Hindlimb muscle (tissue), 1 donor: Measurements from ENCODE around the gene CLMN. TPM values are rescaled to one million over a fixed set of nuclear protein-coding genes. Genes with fewer than 3 reads are reported as not detected.

ENCODE experiments used
- DNase-seq: peaks from one replicate; pipeline ENCODE4 v3.0.0-alpha.2; 2013
- polyA plus RNA-seq: library from polyadenylated mRNA; unstranded; fragments of 120-200 nt; gene quantifications from one replicate; pipeline ENCODE4 v1.2.1, GENCODE V29; 2013; ENCODE audit not compliant: insufficient read length

CLMN gene
- polyA plus RNA-seq, 1 donor, result 3.1 TPM

DNA sequence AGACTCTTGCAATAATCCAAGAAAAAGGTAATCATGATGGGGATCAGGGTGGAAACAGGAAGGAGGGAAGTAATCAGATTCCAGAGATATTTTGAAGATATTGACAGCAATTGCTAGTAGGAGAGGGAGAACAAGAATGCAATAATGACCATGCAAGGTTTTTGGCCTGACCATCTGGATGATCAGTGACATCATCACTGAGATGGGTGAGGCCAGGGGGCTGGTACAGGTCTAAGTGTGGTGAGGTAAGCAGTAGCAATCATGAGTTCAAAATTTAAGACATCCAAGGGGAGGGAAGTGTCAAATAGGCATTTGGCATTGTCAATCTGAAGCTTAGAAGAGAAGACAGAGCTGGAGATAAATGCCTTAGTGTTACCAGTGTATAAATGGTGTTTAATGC is 24.8 kb upstream of the CLMN start:
- no peak for DNase-seq

DNA sequence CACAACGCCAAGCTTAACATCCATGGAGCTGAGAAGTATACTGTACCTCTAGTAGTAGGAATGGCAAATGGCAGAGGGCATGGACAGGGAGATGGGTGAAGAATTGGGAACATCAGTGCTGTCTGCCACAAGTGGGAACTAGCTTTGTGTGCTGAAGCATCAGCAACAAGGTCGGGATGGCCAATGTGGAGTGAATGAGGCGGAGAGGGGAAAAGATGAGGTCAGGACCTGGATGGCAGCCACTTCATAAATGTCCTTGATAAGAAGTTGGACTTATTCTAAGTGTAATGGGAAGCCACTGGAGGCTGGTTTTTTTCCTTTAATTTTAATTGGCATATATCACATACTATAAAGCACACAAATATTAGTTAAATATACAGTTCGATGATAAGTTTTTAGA is 21.9 kb upstream of the CLMN start:
- no peak for DNase-seq

DNA sequence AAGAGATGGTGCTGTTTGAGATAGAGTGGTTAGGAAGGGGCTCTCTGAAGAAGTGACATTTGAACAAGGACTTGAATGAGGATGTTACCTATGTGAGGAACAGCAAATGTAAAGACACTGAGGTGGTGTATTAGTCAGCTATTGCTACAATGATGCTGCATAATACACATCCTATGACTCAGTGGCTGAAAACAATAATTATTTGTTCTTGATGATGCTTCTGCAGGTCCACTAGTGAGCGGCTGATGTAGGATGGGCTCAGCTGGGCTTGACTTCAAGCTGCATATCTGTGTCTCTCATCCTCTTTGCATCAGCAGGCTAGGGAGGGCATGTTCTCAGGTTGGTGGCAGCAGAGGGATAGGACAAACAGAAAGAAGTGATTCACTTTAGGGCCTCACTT is 21.4 kb upstream of the CLMN start:
- DNase-seq, result no peak

DNA sequence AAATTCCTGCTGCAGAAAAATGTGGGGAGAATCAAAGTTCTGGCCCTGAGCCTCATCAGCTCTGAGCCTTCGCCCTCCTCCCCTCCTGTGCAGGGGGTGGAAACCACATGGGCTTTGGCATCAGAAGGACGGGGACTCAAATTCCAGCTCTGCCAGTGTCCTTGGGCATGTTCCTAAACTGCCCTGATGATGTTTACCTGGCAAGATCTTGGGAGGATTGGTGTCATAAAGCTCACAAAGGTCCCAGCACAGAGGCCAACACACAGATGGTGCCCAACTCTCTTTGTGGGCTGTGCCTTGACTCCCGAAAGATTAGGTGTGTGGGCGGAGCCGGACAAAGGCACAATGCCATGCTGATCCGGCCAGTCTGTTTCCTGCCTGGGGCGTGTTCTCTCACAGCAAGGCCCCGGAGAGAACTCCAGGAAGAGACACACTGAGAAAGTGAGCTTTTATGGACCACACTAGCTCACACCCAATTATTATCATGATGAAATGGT is 20.5 kb upstream of the CLMN start:
- DNase-seq, result no peak

DNA sequence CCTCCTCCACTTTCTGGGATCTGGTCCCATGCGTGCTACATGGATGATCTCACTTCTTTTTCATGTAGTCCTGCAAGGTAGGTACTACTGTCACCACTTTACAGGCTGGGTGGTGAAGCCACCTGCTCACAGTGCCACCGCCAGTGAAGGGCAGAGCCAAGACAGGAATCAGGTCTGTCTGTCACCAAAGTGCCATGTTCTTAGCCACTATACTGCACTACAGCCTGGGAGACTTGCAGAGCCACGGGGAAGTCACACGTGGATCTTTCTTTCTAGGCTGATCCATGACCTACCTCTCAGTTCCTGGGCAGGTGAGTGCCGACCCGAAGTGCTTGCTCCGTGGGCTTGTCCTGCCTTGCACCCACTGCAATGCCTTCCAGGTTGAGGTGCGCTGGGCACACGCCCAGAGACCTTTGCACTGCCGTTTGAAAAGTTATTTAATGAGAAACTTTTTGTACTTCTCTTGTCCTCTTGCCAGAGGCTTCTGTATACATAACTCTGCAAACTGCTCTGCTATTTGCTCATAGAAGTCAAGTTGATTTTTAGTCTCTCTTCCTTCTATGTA is 19.7 kb upstream of the CLMN start:
- no peak for DNase-seq

DNA sequence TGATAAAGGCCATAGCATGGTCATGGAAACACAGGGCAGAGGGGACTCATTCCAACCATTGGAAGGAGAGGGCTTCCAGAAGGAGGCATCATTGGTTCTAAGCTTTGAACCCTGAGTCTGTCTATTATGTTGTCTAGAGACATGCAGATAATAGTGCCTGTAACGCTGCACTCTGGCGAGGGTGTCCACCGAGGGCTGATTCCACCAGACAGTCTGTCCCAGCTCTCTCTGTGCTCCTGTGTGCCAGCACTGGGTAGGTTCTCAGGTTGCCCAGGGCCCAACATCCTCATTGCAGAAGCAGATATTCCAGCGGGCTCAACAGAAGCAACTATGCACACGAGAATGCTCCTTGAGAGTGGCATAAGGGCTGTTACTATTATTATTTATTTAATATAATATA is 18.7 kb upstream of the CLMN start:
- no peak for DNase-seq

DNA sequence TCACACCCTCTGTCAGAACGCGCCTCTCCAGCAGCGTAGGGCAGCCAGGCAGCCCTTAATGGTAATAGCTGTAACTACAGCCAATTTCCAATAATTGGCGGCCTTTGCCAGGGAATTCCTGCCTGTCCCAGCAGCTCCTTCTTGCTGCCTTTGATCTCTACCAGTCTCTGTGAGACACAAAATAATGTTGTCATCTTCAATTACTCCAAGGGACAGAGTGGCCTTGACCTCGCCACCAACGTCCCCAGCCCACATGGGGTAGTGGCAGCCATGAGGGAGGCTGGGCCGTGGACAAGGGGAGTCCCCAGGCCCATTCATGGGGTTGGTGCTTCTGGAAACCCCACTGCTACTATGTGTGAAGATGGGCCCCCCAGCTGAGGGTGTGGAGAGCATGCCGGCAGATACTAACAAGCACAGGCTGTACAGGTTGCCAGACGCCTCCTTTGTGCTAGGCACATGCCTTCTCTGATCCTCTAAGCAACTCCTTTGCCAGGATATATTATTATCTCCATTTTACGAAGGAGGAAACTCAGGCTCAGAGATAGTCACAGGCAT is 17.4 kb upstream of the CLMN start:
- DNase-seq, result no peak

DNA sequence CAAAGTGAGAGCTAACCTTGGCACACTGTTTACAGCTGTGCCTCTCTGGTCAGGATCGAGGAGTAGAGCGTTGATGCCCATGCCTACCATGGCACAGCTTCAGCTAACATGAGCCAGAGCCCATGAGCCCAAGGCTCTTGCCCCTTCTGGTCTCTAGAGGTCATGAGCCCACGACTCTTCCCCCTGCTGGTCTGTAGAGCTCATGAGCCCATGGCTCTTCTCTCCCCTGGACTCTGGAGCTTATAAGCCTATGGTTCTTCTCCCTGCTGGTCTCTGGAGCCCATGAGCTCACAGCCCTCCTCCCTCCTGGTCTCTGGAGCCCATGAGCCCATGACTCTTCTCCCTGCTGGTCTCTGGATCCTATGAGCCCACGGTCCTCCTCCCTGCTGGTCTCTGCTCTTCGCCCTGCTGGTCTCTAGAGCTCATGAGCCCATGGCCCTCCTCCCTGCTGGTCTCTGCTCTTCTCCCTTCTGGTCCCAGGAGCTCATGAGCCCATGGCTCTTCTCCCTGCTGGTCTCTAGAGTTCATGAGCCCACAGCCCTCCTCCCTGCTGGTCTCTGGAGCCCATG is 16.6 kb upstream of the CLMN start:
- DNase-seq, result no peak

DNA sequence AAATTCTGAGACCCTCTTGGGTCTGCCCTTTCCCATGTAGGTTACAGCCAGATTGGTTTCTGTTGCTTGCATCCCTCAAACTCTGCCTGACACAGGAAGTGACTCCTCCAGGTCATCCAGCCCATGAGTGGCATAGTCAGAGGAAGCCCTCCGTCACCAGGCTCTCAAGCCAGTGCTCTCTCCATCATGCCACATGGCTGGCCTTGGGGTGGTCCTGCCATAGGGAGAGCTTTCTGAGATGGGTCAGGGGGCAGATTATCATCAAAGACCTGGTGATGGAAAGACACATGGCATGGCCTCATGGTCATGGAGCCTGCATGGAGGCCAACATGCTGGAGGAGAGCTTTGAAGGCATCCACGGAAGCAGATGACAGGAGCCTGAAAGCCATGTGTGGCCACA is 15.4 kb upstream of the CLMN start:
- no peak for DNase-seq

DNA sequence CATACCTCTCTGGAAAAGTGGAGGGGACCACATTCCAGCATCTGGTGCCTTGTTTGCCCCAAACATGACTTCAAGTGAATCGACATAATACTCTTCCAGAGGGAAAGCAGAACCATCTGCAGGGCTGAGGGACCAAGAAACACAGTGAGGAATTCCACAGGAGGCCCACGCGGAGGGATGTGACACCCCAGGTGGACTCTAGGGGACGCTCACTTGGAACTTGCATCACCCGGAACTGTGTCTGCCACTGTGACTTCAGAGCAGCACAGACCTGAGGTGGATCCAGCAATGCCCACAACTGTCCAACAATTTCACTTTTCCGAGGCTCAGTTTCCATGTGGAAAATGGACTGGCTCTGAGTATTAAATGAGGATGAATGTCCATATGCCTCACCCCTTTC is 14.3 kb upstream of the CLMN start:
- no peak for DNase-seq

DNA sequence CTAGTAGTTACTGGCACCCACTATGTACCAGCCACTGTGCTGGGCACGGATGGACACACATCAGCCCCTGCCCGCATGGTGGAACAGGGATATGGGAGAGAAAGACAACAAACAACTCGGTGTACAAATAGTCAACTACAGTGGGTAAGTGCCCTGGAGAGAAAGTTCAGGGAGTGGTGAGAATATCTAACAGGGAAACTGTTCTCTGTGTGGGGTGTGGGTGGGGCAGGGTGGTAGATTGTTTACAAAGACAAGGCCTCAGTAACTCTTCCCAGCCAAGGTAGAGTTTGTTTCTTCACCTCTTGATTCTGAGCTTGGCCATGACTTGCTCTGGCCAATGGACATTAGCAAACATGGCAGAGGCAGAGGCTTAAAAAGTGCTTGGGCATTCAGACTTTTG is 12.9 kb upstream of the CLMN start:
- no peak for DNase-seq

DNA sequence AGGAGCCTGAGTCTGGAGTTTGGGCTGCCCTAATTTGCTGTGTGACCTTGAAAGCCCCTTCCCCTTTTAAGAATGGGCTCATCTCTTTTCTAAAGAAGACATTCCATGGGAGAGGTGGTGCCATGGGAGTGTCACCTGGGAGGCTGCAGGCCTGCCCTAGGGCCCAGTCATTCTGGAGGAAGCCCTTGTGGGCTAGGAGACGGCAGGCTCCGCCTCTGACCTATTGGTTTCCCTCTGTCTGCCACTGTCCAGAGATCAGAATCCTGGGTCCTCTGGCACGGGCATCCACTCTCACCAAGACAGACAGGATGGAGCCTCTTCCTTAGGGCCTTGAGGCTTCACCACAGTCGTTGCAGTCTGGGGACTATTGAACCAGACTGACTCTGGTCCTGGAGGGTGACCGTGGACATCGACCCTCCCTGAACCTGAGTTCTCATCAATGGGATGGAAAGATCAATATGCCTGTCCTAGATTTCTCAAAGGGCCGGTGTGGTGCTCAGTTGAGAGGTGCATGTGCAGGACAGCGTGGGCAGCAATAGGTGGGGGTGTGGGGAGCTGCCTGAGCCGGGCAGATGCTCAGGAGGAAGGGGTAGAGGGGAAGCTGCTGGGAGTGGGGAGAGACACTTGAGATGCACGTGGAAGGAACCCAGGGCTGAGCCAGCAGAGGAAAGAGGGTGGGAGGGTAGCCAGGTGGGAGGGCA is 12.2 kb upstream of the CLMN start:
- no peak for DNase-seq

DNA sequence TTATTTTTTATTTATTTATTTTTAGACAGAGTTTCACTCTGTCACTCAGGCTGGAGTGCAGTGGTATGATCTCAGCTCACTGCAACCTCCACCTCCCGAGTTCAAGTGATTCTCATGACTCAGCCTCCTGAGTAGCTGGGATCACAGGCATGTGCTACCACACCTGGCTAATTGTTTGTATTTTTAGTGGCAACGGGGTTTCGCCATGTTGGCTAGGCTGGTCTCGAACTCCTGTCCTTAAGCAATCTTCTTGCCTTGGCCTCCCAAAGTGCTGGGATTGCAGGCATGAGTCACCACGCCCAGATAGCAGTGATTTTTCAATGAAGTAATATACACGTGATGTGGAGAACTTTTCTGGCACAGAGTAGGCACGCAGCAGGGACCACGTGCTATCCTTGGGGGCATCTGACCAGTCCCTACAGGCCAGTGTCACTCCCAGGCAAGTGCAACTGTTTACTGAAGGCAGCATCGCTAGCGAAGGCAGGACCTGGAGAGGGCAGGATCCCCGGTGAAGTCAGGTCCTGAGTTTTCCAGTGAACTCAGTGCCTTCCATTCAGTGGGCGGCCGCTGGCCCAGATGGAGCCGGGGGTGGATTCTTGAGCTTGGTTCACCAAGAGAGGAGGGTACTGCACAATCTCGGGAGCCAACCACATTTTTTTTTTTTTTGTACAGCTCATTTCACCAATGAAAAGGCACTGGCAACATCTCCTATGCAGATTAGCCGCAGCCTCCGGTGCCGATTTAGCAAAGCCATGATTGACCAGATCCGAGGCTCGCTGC is 11.1 kb upstream of the CLMN start:
- DNase-seq, result no peak

DNA sequence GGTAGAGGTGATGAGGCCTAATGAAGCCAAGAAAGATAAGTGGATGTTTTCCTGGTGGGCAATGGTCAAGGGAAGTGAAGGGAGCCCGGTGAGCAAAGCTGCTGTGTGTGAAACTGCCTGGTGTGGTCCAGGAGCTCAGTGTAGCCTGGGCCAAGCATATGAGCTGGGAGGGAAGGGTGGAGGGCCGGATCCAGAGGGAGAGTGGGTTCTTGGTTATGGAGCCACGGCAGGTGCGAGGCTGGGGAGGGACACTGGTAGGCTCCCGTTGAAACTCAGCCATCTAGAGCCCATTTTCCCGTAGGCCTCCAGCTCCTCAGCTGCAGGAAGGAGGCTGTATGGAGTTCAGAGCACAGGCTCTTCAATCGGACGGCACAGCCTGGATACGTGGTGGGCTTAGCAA is 10.2 kb upstream of the CLMN start:
- no peak for DNase-seq

DNA sequence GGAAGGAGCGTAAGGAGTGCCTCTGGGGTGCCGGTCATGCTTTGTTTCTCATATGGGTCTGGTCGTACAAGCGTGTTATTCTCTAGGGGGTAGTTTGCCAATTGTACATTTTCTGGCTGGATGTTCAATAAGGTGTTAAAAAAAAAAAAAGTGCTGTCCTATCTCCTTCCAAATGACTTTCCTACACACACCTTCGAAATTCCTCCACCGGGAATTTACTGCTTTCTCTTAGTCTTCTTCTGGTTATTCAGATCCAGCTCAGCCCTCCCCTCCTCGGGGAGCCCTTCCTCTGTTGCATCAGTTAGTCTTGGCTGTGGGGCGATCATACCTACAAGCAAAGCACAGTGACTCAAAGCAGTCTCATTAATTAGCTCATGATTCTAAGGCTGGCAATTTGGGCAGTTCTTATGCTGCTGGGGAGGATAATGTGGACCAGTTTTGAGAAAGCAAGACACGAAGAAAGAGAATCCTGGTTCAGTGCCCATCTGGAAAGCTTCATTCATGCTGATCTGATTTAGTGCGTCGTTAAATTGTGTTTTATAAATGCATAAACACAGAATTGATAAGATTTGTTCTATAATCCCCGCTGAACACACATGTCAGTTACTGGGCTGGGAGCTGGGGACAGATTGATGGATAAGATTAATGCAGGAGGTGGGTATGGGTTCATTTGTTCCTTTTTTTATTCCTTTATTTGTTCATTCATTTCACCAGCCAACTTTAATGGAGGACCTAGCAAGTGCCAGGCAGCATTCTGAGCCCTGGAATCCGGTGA is 9.2 kb upstream of the CLMN start:
- no peak for DNase-seq

DNA sequence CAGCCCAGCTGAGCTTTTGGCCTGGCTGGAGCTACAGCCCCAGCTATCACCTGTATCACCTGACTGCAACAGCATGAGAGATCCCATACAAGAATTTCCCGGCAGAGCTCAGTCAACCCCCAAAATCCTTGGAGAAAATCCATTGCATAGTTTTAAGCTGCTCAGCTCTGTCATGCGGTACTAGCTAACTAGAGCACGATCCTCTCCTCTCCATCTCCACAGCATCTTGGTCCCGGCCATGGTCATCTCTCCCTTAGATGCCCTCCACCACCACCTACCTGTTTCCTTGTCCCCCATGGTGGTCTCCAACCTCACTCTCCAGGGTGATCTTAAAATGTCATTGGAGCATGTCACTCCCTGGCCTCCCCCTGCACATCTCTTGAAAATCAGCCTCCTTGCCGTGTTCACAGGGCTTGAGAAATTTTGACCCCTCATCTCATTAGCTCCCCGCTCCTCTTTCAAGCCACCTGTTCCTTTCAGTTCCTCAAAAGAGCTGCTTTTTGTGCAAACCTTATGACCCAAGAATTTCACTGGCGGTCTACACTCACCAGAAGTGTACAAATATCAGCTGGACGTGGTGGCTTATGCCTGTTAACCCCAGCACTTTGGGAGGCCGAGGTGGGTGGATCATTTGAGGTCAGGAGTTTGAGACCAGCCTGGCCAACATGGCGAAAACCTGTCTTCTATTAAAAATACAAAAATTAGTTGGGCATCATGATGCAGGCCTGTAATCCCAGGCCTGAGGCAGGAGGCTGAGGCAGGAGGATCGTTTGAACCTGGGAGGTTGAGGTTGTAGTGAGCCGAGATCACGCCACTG is 8.1 kb upstream of the CLMN start:
- no peak for DNase-seq

DNA sequence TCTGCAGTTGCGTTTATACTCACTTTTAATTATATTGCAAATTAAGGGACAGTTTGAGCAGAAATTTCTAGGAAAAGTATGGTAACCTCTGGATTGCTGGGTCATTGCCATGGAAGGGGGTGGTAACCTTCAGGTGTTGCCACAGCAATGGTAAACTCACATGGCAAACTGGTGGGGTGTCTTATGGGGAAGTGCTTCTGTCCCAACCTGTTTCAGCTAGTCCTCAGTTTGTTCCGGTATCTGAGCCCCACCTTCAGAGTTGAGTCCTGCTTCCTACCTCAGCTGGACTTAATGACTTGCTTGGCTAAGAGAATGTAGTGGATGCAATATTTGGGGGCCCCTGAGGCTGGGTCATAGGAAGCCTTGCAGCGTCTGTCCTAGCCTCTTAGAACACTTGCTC is 7.3 kb upstream of the CLMN start:
- DNase-seq, result no peak

DNA sequence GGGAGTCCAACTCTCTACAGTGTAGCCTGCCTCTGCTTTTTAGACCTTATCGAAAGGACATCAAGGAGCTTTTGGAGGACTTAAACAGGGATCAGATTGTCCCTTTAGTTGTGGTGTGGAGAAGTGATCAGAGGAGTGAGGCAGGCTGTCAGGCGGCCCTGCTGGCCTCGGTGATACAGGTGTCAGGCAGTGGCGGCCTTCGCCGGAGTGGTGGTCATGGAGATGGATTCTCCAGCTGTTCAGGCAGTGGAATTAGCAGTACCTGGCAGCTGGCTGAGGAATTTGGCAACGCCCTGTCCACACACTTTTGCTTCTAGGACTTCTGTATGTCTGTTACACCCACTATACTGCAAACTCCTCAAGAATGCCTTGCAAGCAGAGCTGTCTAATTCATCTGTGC is 4.2 kb upstream of the CLMN start:
- DNase-seq, result no peak

DNA sequence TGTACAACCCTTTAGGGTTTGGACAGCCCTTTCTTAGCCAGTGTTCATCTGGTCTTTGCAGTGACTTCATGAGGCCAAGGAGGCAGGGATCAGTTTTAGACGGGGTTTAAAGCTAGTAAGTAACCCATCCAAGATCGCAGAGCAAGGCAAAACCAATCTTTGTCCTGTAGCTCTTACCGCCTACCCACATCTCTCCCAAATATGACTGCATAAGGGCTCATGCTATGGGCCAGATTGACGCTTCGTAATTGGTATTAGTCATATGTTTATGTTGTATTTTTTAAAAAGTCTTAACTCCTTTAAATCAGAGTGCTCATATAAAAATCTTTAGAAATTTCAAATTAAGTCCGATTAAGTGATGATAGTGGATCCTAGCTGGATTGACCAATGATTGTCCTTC is 3.7 kb upstream of the CLMN start:
- DNase-seq, result no peak

DNA sequence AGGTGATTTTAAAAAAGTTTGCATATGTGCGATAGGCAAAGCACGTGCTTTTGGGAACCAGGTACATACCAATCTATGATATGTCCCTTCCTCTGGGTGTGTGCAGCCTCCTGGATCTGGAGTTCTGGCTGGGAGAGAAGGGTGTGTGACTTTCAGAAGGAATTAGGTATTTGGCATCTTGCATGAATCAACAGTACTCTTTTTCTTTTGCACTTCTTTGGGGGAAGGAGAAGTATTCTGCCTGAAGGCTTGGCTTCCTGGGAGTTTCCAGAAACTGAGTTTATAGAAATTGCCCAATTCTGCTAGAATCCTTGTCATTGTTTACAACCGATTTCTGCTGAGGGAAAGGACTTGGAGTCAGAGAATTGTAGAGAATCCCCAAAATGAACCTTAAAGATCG is 2.9 kb upstream of the CLMN start:
- DNase-seq, result no peak

DNA sequence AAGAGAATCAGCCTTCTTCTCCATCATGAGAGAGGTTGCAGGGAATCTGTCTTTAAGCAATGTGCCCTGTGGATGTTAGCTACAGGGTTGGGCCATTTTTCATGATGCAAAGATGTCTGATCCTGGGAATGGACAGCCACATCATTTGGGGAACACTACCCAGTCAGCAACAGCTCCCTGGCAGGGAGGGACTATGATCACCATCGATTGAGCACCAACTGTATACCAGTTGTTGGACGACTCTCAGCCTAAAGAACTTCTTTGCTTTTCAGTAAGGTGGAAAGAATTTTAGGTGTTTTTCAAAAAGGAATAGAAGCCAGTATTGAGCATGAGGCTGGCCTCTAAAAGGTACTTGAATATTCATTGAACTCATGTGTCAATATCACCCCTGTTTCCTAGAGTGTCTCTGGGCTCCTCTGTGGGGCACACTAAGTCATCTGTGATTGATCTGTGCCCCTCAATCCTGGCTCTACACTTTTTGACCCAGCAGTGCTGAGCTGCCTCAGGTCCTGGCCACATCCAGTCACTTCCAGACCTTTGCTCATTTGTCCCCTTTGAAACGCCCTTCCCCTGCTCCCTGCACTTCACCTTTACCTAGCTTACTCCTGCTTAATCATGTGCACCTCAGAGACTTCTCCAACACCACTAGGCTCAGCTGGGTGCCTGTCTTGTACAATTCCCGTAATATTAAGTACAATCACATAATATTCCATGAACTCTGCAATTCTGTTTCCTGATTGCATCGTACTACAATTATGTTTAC is 2.2 kb upstream of the CLMN start:
- DNase-seq, result no peak
